Sigmoid colon (tissue), 7 donors: ENCODE measurements around the gene PLEKHG5. TPM values are rescaled to one million over a fixed set of nuclear protein-coding genes. Genes with fewer than 3 reads are reported as not detected.

Source experiments
- DNase-seq: peaks from one replicate; pipeline ENCODE4 v3.0.0-alpha.2; 2019
- H3K27ac ChIP-seq, 4 donors: fragments of 200-600 bp; sonication (generic); one replicate each; pipeline ENCODE4 v1.5.1; 2016 to 2019; ENCODE audit warnings: mild to moderate bottlenecking in 1 of 4
- H3K27me3 ChIP-seq, 3 donors: fragments of 200-600 bp; sonication (generic); one replicate each; pipeline ENCODE4 v1.5.1; 2019; ENCODE audit warnings: mild to moderate bottlenecking in 1 of 3
- H3K36me3 ChIP-seq, 4 donors: fragments of 200-600 bp; sonication (generic); one replicate each; pipeline ENCODE4 v1.5.1; 2016 to 2019
- H3K4me1 ChIP-seq, 4 donors: fragments of 200-600 bp; sonication (generic); one replicate each; pipeline ENCODE4 v1.5.1; 2017 to 2019
- H3K4me3 ChIP-seq, 4 donors: fragments of 200-600 bp; sonication (generic); one replicate each; pipeline ENCODE4 v1.5.1; 2017 to 2019; ENCODE audit warnings: mild to moderate bottlenecking in 2 of 4, moderate library complexity in 1 of 4
- H3K9me3 ChIP-seq, 4 donors: fragments of 200-600 bp in 3 of 4; sonication (generic) in 3 of 4; one replicate each; pipeline versions ENCODE4 v1.5.1 to v1.6.1; 2013 to 2019
- CTCF ChIP-seq, 4 experiments: fragments of 450-650 bp in 3 of 4; fragments of 200-600 bp in 1 of 4; IDR thresholded peaks; one replicate each; pipeline ENCODE4 v1.5.1; 2016 to 2019; ENCODE audit warnings: antibody characterized with exemption in 4 of 4, mild to moderate bottlenecking in 3 of 4, moderate library complexity in 2 of 4
- EP300 ChIP-seq, 4 donors: sonication (generic); formaldehyde crosslinking; IDR thresholded peaks; one replicate each; pipeline ENCODE4 v1.6.1; 2017; ENCODE audit warnings: antibody characterized with exemption in 4 of 4
- POLR2A ChIP-seq, 2 donors: fragments of 450-650 bp; IDR thresholded peaks; one replicate each; pipeline ENCODE4 v1.6.1; 2016; ENCODE audit warnings: antibody characterized with exemption in 2 of 2, mild to moderate bottlenecking in 2 of 2, moderate library complexity in 2 of 2
- POLR2AphosphoS5 ChIP-seq, 4 donors: sonication (generic); formaldehyde crosslinking; IDR thresholded peaks; one replicate each; pipeline ENCODE4 v1.6.1; 2017; ENCODE audit warnings: antibody characterized with exemption in 4 of 4
- WGBS, 2 donors: extraction: QIAGEN DNeasy Blood & Tissue Kit; methylation state at CpG; one replicate each; pipeline ENCODE4 v1.1.7; 2013; 5-methylcytosine and 5-hydroxymethylcytosine counted together
- intact Hi-C: fragments of 100-400 bp; cut with DNase I; formaldehyde crosslinking; loops from one replicate; pipeline ENCODE4 v1.15.1; 2023
- polyA plus RNA-seq, 3 donors: library from polyadenylated mRNA; stranded (reverse); fragments of 200-250 nt; gene quantifications; one replicate each; pipeline ENCODE4 v1.2.3, GENCODE V29; 2013
- total RNA-seq, 4 donors: library from RNA; depleted of rRNA; stranded (reverse); fragments of >200 nt; gene quantifications; one replicate each; pipeline ENCODE4 v1.1.0, GENCODE V29; 2016
- donor health status: healthy with polysubstance abuse.
- donor health status: Bipolar disorder and iron deficiency.
- donor health status: healthy.

The PLEKHG5 gene
- total and polyA plus RNA-seq, 7 donors: 2.5 to 18.8 (median 5.4) TPM

GRCh38 chr1:6490181-6491080 is 1.0 kb downstream of the PLEKHG5 start:
- H3K27ac ChIP-seq: peak overlapping the region; percentile 53 to 76 (median 60)
- TF ChIP-seq EP300 (IDR thresholded peaks at IDR 0.05) (no peak), POLR2A (IDR thresholded peaks at IDR 0.05) (no peak), CTCF (IDR thresholded peaks at IDR 0.05) (peak in 2 of 4 experiments; percentile 6 to 28)
- peak overlapping the region; percentile 40 to 68 (median 52) for H3K4me3 ChIP-seq
- H3K9me3 ChIP-seq: no peaks in the 10 kb centered on the region
- intact Hi-C loops: no loop called here
- peaks cover 9 to 31% (median 10%) of the 10 kb centered on the region in 3 donors for H3K27me3 ChIP-seq
- H3K36me3 ChIP-seq: no peaks in the 10 kb centered on the region
- whole genome bisulfite sequencing, 2 donors: 1% methylated on average over 70 of the region's 70 CpGs
- peaks cover 0 to 33% (median 29%) of the 10 kb centered on the region in 4 donors for H3K4me1 ChIP-seq
- no peak for DNase-seq

DNA sequence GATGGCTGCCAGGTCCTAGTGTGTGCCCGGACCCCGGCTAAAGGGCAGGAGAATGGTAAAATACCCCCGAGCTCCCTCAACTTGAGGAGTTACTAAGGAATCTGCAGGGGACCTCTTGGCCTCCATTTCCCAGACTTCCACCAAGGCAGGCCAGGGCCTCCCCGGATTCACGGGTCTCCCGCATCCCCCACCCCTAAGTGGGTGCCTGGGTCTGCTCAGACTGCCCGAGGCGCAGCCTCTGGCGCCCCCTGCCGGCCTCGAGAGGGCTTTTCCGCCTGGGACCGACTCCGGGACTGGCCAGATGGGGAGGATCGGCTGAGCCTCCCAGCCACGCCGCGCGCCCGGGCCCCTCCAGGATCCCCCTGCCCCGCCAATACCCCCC is 1.7 kb downstream of the PLEKHG5 start:
- no peak for DNase-seq
- H3K27ac ChIP-seq: peak overlapping the region in 3 of 4 donors; percentile 53 to 76 (median 66)
- H3K36me3 ChIP-seq: no peaks in the 10 kb centered on the region
- no peaks in the 10 kb centered on the region for H3K9me3 ChIP-seq
- intact Hi-C loops: loop anchor here (5.0 kb wide), 1 partner anchor 158 kb away; no protein-coding TSS in a partner anchor
- WGBS, 2 donors: 9 to 12% methylated on average over 21 of the region's 21 CpGs
- H3K4me3 ChIP-seq: peak overlapping the region; percentile 40 to 68 (median 52)
- peaks cover 0 to 39% (median 35%) of the 10 kb centered on the region in 4 donors for H3K4me1 ChIP-seq
- no peak for TF ChIP-seq EP300 (IDR thresholded peaks at IDR 0.05)
- TF ChIP-seq CTCF (IDR thresholded peaks at IDR 0.05): peak; percentile 50 to 90 (median 71)
- H3K27me3 ChIP-seq: peaks cover 15 to 37% (median 16%) of the 10 kb centered on the region in 3 donors

- TF ChIP-seq CTCF (IDR thresholded peaks at IDR 0.05): no peak
- no peak for TF ChIP-seq EP300 (IDR thresholded peaks at IDR 0.05)
- no peak for TF ChIP-seq POLR2A (IDR thresholded peaks at IDR 0.05)
- TF ChIP-seq POLR2AphosphoS5 (IDR thresholded peaks at IDR 0.05): no peak
- Histone ChIP-seq H3K4me3 (no peak overlapping the region), H3K36me3 (no peaks in the 10 kb centered on the region), H3K4me1 (peaks cover 0 to 40% (median 37%) of the 10 kb centered on the region in 4 donors), H3K27me3 (peaks cover 16 to 41% (median 20%) of the 10 kb centered on the region in 3 donors), H3K27ac (no peak overlapping the region), H3K9me3 (no peaks in the 10 kb centered on the region)
- 35 to 82% methylated on average over 9 of the region's 9 CpGs for WGBS, 2 donors
- intact Hi-C loops: loop anchor here (5.0 kb wide), 1 partner anchor 158 kb away; no protein-coding TSS in a partner anchor
- DNase-seq: no peak
These were observed 2.1 kb downstream of the PLEKHG5 start for GRCh38 chr1:6489383-6489765.

DNA sequence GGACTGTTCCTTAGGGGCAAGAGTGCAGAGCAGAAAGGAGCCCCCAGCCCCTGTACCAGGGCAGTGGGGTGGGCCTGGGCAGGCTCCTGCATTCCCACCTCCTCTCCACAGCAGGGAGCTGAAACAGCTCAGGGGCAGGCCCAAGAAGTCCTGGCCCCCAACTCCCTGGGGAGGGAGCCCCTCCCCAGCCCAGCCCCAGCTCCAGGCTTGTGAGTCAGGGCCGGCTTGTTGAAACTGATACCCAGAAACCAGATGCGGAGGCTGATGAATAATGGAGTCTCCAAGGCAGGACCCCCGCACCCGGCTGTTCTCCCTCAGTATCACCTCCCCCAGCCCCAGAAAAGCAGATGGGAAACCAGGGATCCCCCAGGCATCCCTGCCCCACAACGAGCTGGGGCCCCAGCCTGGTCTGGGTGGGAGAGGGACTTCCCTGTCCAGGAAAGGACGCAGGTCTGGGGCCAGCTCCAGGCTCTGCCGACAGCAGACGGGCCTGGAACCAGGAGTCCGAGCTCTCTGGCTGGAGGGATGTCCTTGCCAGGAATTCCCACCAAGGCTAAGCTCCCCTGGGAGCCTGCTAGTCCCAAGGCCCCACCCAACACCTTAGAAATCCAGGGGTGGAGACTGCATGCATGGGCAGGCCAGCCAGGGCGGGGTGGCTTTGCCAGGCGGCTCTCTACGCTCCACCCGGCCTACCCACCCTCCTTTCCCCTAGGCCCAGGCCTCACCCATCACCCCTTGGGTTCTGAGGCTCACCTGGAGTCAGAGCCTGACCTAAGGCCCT is 2.7 kb downstream of the PLEKHG5 start:
- WGBS, 2 donors: 47 to 74% methylated on average over 13 of the region's 13 CpGs
- TF ChIP-seq POLR2A (IDR thresholded peaks at IDR 0.05): no peak
- TF ChIP-seq POLR2AphosphoS5 (IDR thresholded peaks at IDR 0.05): no peak
- intact Hi-C loops: loop anchor here (5.0 kb wide), 1 partner anchor 159 kb away; no protein-coding TSS in a partner anchor
- DNase-seq: no peak
- H3K4me1 ChIP-seq: peaks cover 0 to 40% (median 37%) of the 10 kb centered on the region in 4 donors
- H3K27ac ChIP-seq: no peak overlapping the region
- H3K27me3 ChIP-seq: peaks cover 16 to 47% (median 22%) of the 10 kb centered on the region in 3 donors
- H3K4me3 ChIP-seq: no peak overlapping the region
- H3K9me3 ChIP-seq: no peaks in the 10 kb centered on the region
- H3K36me3 ChIP-seq: no peaks in the 10 kb centered on the region
